SK-N-MC (cell line): ENCODE data around the gene KLHL14.

Experiments used
- DNase-seq: peaks from one replicate; pipeline ENCODE4 v3.0.0-alpha.2; 2011; ENCODE audit warnings: low read depth, low spot score
- H3K27ac ChIP-seq: fragments of 200-600 bp; sonication (generic); 2 replicates; pipeline ENCODE4 v1.5.1; 2016; ENCODE audit warnings: mixed run types
- H3K36me3 ChIP-seq: fragments of 200-600 bp; sonication (generic); 2 replicates; pipeline ENCODE4 v1.6.1; 2017; ENCODE audit warnings: antibody characterized with exemption, low read length, mixed read lengths; ENCODE audit not compliant: insufficient read depth
- H3K4me3 ChIP-seq: fragments of 200-600 bp; sonication (generic); 2 replicates; pipeline ENCODE4 v1.5.1; 2016
- H3K9ac ChIP-seq: fragments of 200-600 bp; sonication (generic); 2 replicates; pipeline ENCODE4 v1.8.0; 2017; ENCODE audit warnings: mixed run types, mixed read lengths; ENCODE audit not compliant: insufficient read length
- H3K9me3 ChIP-seq: fragments of 200-600 bp; sonication (generic); 2 replicates; pipeline ENCODE4 v1.6.1; 2017; ENCODE audit warnings: low read depth, mild to moderate bottlenecking, antibody characterized with exemption, low read length, moderate library complexity, mixed read lengths
- EZH2 ChIP-seq: fragments of 200-600 bp; sonication (generic); IDR thresholded peaks from one replicate; pipeline ENCODE4 v1.6.1; 2017; ENCODE audit warnings: antibody characterized with exemption
- FOXP2 ChIP-seq: optimal IDR thresholded peaks from 2 replicates; pipeline ENCODE3; 2011; ENCODE audit warnings: mild to moderate bottlenecking, moderate library complexity; ENCODE audit not compliant: insufficient read depth; ENCODE audit errors: extremely low read length, control extremely low read depth
- POLR2AphosphoS5 ChIP-seq: IDR thresholded peaks from 2 replicates; pipeline ENCODE4 v1.6.1; 2012; ENCODE audit warnings: mild to moderate bottlenecking, low read depth, low read length, borderline replicate concordance

The KLHL14 gene

GRCh38 chr18:32688821-32689220 is 84.0 kb downstream of the KLHL14 start:
- no peak for TF ChIP-seq FOXP2
- TF ChIP-seq POLR2AphosphoS5: no peak
- no peak for TF ChIP-seq EZH2
- no peak overlapping the region for H3K4me3 ChIP-seq
- H3K27ac ChIP-seq: no peak overlapping the region
- no peaks in the 10 kb centered on the region for H3K36me3 ChIP-seq
- no peak for DNase-seq
- H3K9me3 ChIP-seq: no peaks in the 10 kb centered on the region
- H3K9ac ChIP-seq: no peak overlapping the region

DNA sequence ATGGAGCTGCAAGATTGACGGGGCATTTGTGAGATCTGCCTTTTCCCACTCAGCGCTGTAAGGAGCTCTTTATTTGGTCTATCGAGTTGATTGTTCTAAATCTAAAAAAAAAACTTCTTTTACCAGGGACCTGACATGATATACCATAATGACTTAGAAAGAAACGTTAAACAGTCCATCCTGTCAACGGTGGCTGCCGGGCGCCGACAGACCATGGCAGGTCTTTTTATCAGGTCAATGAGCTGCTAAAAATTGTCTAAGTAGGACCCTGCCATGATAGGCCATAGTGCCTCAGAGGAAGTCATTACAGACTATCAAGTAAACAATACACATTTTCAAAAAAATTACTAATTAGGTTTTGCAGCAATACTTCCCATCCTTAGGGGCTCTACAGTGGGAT is 87.9 kb downstream of the KLHL14 start:
- Histone ChIP-seq H3K36me3 (no peaks in the 10 kb centered on the region), H3K4me3 (no peak overlapping the region), H3K9ac (no peak overlapping the region), H3K9me3 (no peaks in the 10 kb centered on the region), H3K27ac (no peak overlapping the region)
- TF ChIP-seq EZH2 (no peak), FOXP2 (no peak), POLR2AphosphoS5 (no peak)
- DNase-seq: no peak

GRCh38 chr18:32684096-32684495 is 88.7 kb downstream of the KLHL14 start:
- H3K36me3 ChIP-seq: no peaks in the 10 kb centered on the region
- no peak overlapping the region for H3K27ac ChIP-seq
- H3K9ac ChIP-seq: no peak overlapping the region
- TF ChIP-seq POLR2AphosphoS5: no peak
- TF ChIP-seq EZH2: no peak
- TF ChIP-seq FOXP2: no peak
- no peaks in the 10 kb centered on the region for H3K9me3 ChIP-seq
- no peak for DNase-seq
- H3K4me3 ChIP-seq: no peak overlapping the region

DNA sequence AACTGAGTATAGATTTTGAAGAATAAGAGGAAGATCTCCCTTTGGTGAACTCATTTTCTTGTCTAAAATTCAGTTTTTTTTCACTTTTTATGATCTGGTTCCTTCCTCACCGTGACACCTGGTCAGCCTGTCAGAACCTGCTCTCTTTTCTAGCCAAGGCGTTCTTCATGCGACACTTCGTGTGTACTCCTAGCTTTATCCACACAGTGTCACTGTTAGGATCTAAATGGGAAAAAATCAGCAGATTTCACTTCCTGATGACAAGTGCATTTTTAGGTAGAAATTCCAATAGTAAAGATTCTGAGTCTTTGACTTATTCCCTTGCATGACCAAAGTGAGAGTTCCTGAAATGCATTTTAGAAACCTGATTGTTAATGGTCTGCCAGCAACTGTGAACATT is 89.8 kb downstream of the KLHL14 start:
- no peak overlapping the region for H3K9ac ChIP-seq
- TF ChIP-seq EZH2 (no peak), POLR2AphosphoS5 (no peak), FOXP2 (no peak)

DNA sequence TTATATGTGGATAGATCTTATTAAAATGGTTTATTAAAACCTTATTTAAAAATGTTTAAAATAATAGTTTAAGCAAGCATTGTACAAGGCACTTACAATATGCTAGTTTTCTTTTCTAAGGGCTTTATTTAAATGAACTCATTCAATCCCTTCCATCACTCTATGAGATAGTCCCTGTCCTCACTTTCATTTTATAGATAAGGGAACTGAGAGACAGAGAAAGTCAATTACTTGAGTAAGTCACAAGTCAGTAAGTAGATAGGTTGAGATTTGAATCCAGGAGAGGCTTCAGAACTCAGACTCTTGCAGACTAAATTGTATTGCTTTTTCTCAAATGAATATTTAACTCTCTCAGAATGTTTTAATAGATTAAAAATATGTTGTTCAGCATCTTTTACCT is 95.2 kb downstream of the KLHL14 start:
- no peak overlapping the region for H3K27ac ChIP-seq
- H3K4me3 ChIP-seq: no peak overlapping the region
- H3K36me3 ChIP-seq: no peaks in the 10 kb centered on the region
- H3K9me3 ChIP-seq: no peaks in the 10 kb centered on the region
- no peak for DNase-seq
- TF ChIP-seq EZH2: no peak
- no peak for TF ChIP-seq POLR2AphosphoS5
- TF ChIP-seq FOXP2: no peak
- H3K9ac ChIP-seq: no peak overlapping the region

More for the DNA sequence above, 89.8 kb downstream of the KLHL14 start:
- Histone ChIP-seq H3K36me3 (no peaks in the 10 kb centered on the region), H3K9me3 (no peaks in the 10 kb centered on the region), H3K27ac (no peak overlapping the region), H3K4me3 (no peak overlapping the region)
- DNase-seq: no peak

DNA sequence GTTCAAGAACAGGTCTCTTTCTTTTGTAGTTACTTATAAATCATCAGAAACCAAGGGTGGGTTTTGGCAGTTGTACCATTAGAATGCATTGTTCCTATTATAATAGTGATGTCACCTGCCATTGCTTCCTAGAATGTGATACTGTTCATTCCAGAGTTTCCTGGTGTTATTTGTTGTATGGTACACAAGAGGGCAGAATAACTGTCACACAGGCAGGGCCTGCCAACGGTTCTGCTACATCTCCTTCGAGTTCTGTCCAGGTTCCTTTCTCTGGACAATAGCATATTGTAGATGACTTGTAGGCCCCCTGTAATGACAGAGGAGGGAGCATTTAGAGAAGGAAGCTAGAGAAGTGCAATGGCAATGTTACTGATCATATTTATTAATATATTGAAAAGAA is 98.3 kb downstream of the KLHL14 start:
- no peak for DNase-seq
- Histone ChIP-seq H3K9ac (no peak overlapping the region), H3K4me3 (no peak overlapping the region), H3K36me3 (no peaks in the 10 kb centered on the region), H3K27ac (no peak overlapping the region), H3K9me3 (no peaks in the 10 kb centered on the region)
- TF ChIP-seq FOXP2 (no peak), EZH2 (no peak), POLR2AphosphoS5 (no peak)

DNA sequence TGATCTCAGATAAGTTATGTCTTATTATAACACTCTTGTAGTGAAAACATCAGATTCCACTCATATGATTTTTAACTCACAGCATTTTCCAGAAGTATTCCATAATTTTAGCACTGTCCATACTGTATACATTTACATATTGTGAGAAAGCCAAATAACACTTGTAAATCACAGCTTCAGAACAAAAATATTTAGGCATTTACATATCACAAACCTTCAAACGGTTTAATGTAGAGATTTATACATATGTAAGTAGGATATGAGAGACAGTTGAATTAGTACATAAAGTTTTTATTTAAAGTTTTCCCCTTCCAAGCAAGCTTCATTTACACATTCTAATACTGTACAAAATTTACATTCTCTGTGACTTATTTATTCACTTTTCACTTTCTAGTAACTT is 100.4 kb downstream of the KLHL14 start:
- TF ChIP-seq EZH2 (no peak), POLR2AphosphoS5 (no peak), FOXP2 (no peak)
- H3K36me3 ChIP-seq: no peaks in the 10 kb centered on the region
- DNase-seq: no peak
- H3K4me3 ChIP-seq: no peak overlapping the region
- no peak overlapping the region for H3K27ac ChIP-seq
- H3K9ac ChIP-seq: no peak overlapping the region
- H3K9me3 ChIP-seq: no peaks in the 10 kb centered on the region

DNA sequence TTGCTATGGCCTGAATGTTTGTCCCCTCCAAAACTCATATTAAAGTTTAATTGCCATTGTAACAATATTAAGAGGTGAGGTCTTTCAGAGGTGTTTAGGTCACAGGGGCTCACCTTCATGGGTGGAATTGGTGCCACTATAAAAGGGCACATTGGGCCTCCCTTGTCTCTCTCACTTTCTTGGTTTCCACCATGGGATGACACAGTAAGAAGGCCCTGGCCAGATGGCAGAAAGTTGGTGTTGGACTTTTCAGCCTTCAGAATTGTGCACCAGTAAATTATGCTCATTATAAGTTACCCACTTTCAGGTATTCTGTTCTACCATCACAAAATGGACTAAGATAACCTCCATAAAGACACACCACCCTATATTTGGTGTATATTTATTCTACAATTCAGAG is 102.1 kb downstream of the KLHL14 start:
- H3K27ac ChIP-seq: no peak overlapping the region

DNA sequence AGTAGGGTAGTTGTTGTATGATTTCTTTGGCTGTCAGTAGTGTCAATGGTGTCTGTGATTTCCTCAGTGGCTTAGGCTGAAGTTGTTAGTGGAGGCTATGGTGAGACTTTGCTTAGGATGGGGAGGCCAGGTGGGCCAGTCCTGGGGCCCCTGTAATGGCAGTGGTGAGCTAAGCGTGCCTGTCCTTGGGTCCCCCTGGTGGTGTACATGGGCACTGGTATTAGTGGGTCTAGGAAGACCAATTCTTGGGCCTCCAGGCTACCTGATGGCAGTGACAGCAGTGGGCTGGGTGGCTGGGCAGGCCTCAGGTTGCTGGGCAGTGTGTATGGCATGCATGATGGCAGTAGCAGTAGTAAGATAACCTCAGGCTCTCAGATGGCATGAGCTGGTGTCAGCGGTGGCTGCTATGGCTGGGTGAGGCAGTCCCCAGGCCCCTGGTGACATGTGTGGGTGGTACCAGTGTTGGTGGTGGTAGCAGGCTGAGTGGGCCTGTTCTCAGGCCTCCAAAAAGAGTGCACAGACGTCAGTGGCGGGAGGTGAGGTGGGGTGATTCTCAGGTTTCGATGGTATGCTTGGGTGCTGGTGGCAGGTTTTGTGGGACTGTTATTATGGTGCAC is 103.2 kb downstream of the KLHL14 start:
- DNase-seq: no peak
- Histone ChIP-seq H3K27ac (no peak overlapping the region), H3K4me3 (no peak overlapping the region), H3K9ac (no peak overlapping the region), H3K36me3 (no peaks in the 10 kb centered on the region), H3K9me3 (no peaks in the 10 kb centered on the region)
- no peak for TF ChIP-seq EZH2
- no peak for TF ChIP-seq FOXP2
- no peak for TF ChIP-seq POLR2AphosphoS5

More for the DNA sequence above, 102.1 kb downstream of the KLHL14 start:
- TF ChIP-seq POLR2AphosphoS5: no peak
- no peak for TF ChIP-seq FOXP2
- TF ChIP-seq EZH2: no peak
- no peak overlapping the region for H3K4me3 ChIP-seq
- no peak overlapping the region for H3K9ac ChIP-seq
- no peak for DNase-seq
- no peaks in the 10 kb centered on the region for H3K36me3 ChIP-seq
- no peaks in the 10 kb centered on the region for H3K9me3 ChIP-seq
